Pancreas (tissue), 10 donors: Measurements from ENCODE around the gene C2orf92. TPM values are rescaled to one million over a fixed set of nuclear protein-coding genes. Genes with fewer than 3 reads are reported as not detected.

ENCODE experiments used
- ATAC-seq, 4 donors: fragments of 200-7000 bp; cut with Tn5 transposase; one replicate each; pipeline versions ENCODE4 v1.8.0 to v1.9.1; 2020; ENCODE audit warnings: mild to moderate bottlenecking in 4 of 4, moderate library complexity in 4 of 4
- DNase-seq, 6 donors: peaks; one replicate each; pipeline ENCODE4 v3.0.0-alpha.2; 2020
- FAIRE-seq: peaks from 2 replicates; lab custom pipeline; 2012; peaks lifted over from hg19 to GRCh38; lab: Jason Lieb, UNC
- H3K27ac ChIP-seq, 4 donors: fragments of 200-600 bp; sonication (generic); 1 replicate in 3 of 4; 2 replicates in 1 of 4; pipeline versions ENCODE4 v1.5.0 to v1.8.0; 2020
- H3K27me3 ChIP-seq, 4 donors: fragments of 200-600 bp; one replicate each; pipeline ENCODE4 v1.8.0; 2021
- H3K36me3 ChIP-seq, 3 donors: fragments of 200-600 bp; sonication (generic) in 1 of 3; one replicate each; pipeline versions ENCODE4 v1.5.0 to v1.8.0; 2020 to 2021
- H3K4me1 ChIP-seq, 3 donors: fragments of 200-600 bp; one replicate each; pipeline ENCODE4 v1.8.0; 2021
- H3K4me3 ChIP-seq, 4 donors: fragments of 200-600 bp; sonication (generic) in 2 of 4; one replicate each; pipeline versions ENCODE4 v1.5.0 to v1.8.0; 2020 to 2021
- H3K9me3 ChIP-seq, 4 donors: fragments of 200-600 bp; one replicate each; pipeline ENCODE4 v1.8.0; 2021
- CTCF ChIP-seq, 4 donors: fragments of 200-600 bp; sonication (generic) in 3 of 4; IDR thresholded peaks; one replicate each; pipeline versions ENCODE4 v1.5.0 to v1.8.0; 2021; ENCODE audit warnings: antibody characterized with exemption in 4 of 4
- WGBS, 2 donors: extraction: QIAGEN DNeasy Blood & Tissue Kit; methylation state at CpG; one replicate each; pipeline ENCODE4 v1.1.7; 2013; 5-methylcytosine and 5-hydroxymethylcytosine counted together
- intact Hi-C, 3 donors: fragments of 100-400 bp; cut with DNase I; formaldehyde crosslinking; loops; one replicate each; pipeline versions ENCODE4 v1.11.1 to v1.14.2; 2022
- polyA plus RNA-seq, 2 donors: library from polyadenylated mRNA; stranded (reverse); fragments of 200-250 nt; gene quantifications; one replicate each; pipeline ENCODE4 v1.2.3, GENCODE V29; 2013
- total RNA-seq, 6 donors: library from RNA; stranded (reverse); fragmentation: NEBNext Ultra II Directional in 4 of 6; extraction: Animal tissue kit (Norgen Biotek cat#: 25700) in 4 of 6; gene quantifications; one replicate each; pipeline versions ENCODE4 v1.2.1 to v1.2.4, GENCODE V29; 2021 to 2023
- donor health status: healthy with polysubstance abuse.
- donor health status: DM: no; HTN: no; CAD: no; lungs with moderate emphysema.
- donor health status: DM: no; HTN: no; CAD: no.
- donor health status: control.
- donor health status: control.
- donor health status: Bipolar disorder and iron deficiency.
- donor health status: DM: yes; HTN: yes; CAD: no.
- donor health status: DM: no; HTN: no; CAD: no.
- donor health status: DM: no; HTN: no; CAD: no.
- donor health status: DM: yes; HTN: yes; CAD: no.

The C2orf92 gene
- total and polyA plus RNA-seq, 8 donors = 4.1 to 42.6 (median 7.9) TPM

GRCh38 chr2:97740590-97741182 lies 71.2 kb downstream of the C2orf92 start:
- intact Hi-C loops = no loop called here
- ATAC-seq = peak; percentile 78 to 96 (median 86)

GRCh38 chr2:97741251-97741650 lies 71.7 kb downstream of the C2orf92 start:
- Histone ChIP-seq H3K27ac (no peak overlapping the region), H3K36me3 (no peaks in the 10 kb centered on the region), H3K4me1 (no peaks in the 10 kb centered on the region), H3K4me3 (no peak overlapping the region), H3K9me3 (no peaks in the 10 kb centered on the region), H3K27me3 (no peaks in the 10 kb centered on the region)
- TF ChIP-seq CTCF (IDR thresholded peaks at IDR 0.05) = no peak
- DNase-seq (peak in 1 of 6 donors; percentile 59), ATAC-seq (no peak), FAIRE-seq (no peak)
- intact Hi-C loops = no loop called here
- 88 to 95% methylated on average over 20 of the region's 20 CpGs for WGBS, 2 donors

More at GRCh38 chr2:97740590-97741182, 71.2 kb downstream of the C2orf92 start:
- Histone ChIP-seq H3K36me3 (no peaks in the 10 kb centered on the region), H3K4me1 (no peaks in the 10 kb centered on the region), H3K9me3 (no peaks in the 10 kb centered on the region), H3K27me3 (no peaks in the 10 kb centered on the region), H3K27ac (no peak overlapping the region), H3K4me3 (peak overlapping the region in 1 of 4 donors; percentile 6)
- peak; percentile 46 to 73 (median 70) for TF ChIP-seq CTCF (IDR thresholded peaks at IDR 0.05)
- DNase-seq = peak in 5 of 6 donors; percentile 26 to 75 (median 68)
- no peak for FAIRE-seq
- WGBS, 2 donors = 20% methylated on average over 19 of the region's 19 CpGs

DNA sequence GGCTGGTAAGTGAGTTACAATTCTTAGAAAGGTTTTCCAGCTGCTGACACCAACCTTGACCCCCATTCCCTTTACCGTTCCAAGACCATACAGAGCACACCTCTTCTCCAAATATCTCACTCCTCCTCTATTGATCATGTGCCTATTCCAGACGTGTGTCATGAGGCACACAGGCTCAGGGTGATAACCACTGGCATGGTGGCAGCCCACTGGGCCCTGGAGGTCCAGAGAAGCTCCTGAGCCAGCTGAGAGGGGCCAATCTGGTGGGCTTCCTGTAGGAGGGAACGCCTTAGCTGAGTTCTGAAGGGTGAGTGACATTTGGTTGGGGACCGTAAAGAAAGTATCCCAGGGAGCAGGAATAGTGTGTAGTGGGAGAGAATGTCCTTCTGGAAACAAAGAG lies 72.2 kb downstream of the C2orf92 start:
- Histone ChIP-seq H3K9me3 (no peaks in the 10 kb centered on the region), H3K27me3 (no peaks in the 10 kb centered on the region), H3K36me3 (no peaks in the 10 kb centered on the region), H3K4me3 (no peak overlapping the region), H3K27ac (no peak overlapping the region), H3K4me1 (no peaks in the 10 kb centered on the region)
- 63 to 66% methylated on average over 4 of the region's 4 CpGs for WGBS, 2 donors
- DNase-seq (no peak), ATAC-seq (no peak), FAIRE-seq (no peak)
- no peak for TF ChIP-seq CTCF (IDR thresholded peaks at IDR 0.05)
- intact Hi-C loops = no loop called here

DNA sequence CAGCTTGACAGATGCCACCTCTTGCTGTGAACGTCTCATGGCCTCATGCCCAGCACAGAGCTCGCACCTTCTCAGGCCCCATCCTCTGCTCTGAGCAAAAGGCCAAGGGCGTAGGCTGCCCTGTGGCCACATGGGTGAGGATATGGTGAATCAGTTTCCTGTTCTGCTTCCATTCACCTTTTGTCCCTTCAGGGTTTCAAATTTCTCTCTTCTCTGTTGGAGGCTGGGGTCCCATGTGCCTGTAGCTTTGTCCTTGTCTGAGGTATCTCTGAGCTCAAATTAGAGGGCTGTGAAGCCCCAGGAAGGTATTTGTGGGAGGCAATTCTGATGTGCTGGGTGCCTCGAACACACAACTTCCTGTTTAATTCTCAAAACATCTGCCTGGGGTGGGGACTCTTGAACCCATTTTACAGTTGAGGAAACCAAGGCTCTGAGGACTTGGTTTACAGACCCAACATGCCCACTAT lies 72.9 kb downstream of the C2orf92 start:
- DNase-seq (no peak), ATAC-seq (no peak)
- WGBS, 2 donors = 76 to 85% methylated on average over 4 of the region's 4 CpGs

More for the DNA sequence above, 72.9 kb downstream of the C2orf92 start:
- Histone ChIP-seq H3K9me3 (no peaks in the 10 kb centered on the region), H3K4me1 (no peaks in the 10 kb centered on the region), H3K36me3 (no peaks in the 10 kb centered on the region), H3K27ac (no peak overlapping the region), H3K27me3 (no peaks in the 10 kb centered on the region), H3K4me3 (no peak overlapping the region)
- intact Hi-C loops = no loop called here
- no peak for FAIRE-seq
- no peak for TF ChIP-seq CTCF (IDR thresholded peaks at IDR 0.05)
